SK-N-SH treated with all-trans-retinoic acid at 6 μM for 48 hours (cell line): ENCODE data around the gene ARHGAP44.

Experiments used
- ATAC-seq: fragments of 200-7000 bp; cut with Tn5 transposase; 3 replicates; pipeline ENCODE4 v1.9.1; 2020; ENCODE audit warnings: mild to moderate bottlenecking, moderate library complexity
- ARNTL ChIP-seq: fragments of 450-650 bp; formaldehyde crosslinking; IDR thresholded peaks from 2 replicates; pipeline ENCODE4 v1.5.0; 2020; ENCODE audit warnings: low read depth, mild to moderate bottlenecking, moderate library complexity, borderline replicate concordance
- BACH2 ChIP-seq: fragments of 250-450 bp; sonication (Bioruptor Pico); IDR thresholded peaks from 2 replicates; pipeline ENCODE4 v1.9.0; 2021; ENCODE audit warnings: mild to moderate bottlenecking, borderline replicate concordance
- CSDC2 ChIP-seq: fragments of 250-450 bp; sonication (Bioruptor Pico); IDR thresholded peaks from 2 replicates; pipeline ENCODE4 v1.5.0; 2020; ENCODE audit warnings: mild to moderate bottlenecking, moderate library complexity
- ESRRG ChIP-seq: fragments of 250-450 bp; sonication (Bioruptor Pico); IDR thresholded peaks from 2 replicates; pipeline ENCODE4 v1.6.1; 2021; ENCODE audit warnings: mild to moderate bottlenecking
- GLIS3 ChIP-seq: fragments of 250-450 bp; sonication (Bioruptor Pico); IDR thresholded peaks from 2 replicates; pipeline ENCODE4 v1.5.0; 2020; ENCODE audit warnings: mild to moderate bottlenecking, moderate library complexity
- ISL1 ChIP-seq: fragments of 250-450 bp; sonication (Bioruptor Pico); IDR thresholded peaks from 2 replicates; pipeline ENCODE4 v2.1.2; 2022; ENCODE audit warnings: mild to moderate bottlenecking, moderate library complexity
- OSR1 ChIP-seq: fragments of 250-450 bp; sonication (Bioruptor Pico); IDR thresholded peaks from 2 replicates; pipeline ENCODE4 v1.8.0; 2022; ENCODE audit warnings: moderate library complexity, mild to moderate bottlenecking, inconsistent platforms
- PPARA ChIP-seq: fragments of 250-450 bp; sonication (Bioruptor Pico); IDR thresholded peaks from 2 replicates; pipeline ENCODE4 v1.5.0; 2020; ENCODE audit warnings: mild to moderate bottlenecking, borderline replicate concordance
- RARB ChIP-seq: fragments of 250-450 bp; sonication (Bioruptor Pico); IDR thresholded peaks from 2 replicates; pipeline ENCODE4 v1.8.0; 2021; ENCODE audit warnings: mild to moderate bottlenecking, moderate library complexity
- SNAI2 ChIP-seq: fragments of 250-450 bp; sonication (Bioruptor Pico); IDR thresholded peaks from 2 replicates; pipeline ENCODE4 v1.5.0; 2020; ENCODE audit warnings: mild to moderate bottlenecking, moderate library complexity
- TCF4 ChIP-seq: fragments of 250-450 bp; sonication (Bioruptor Pico); IDR thresholded peaks from 2 replicates; pipeline ENCODE4 v1.8.0; 2021; ENCODE audit warnings: mild to moderate bottlenecking, moderate library complexity, borderline replicate concordance
- TOX ChIP-seq: fragments of 250-450 bp; sonication (Bioruptor Pico); IDR thresholded peaks from 2 replicates; pipeline ENCODE4 v1.8.0; 2021; ENCODE audit warnings: mild to moderate bottlenecking, moderate library complexity, borderline replicate concordance
- ZC3H10 ChIP-seq: fragments of 250-450 bp; sonication (Bioruptor Pico); IDR thresholded peaks from 2 replicates; pipeline ENCODE4 v1.5.1; 2021; ENCODE audit warnings: mild to moderate bottlenecking, moderate library complexity
- ZFP3 ChIP-seq: fragments of 250-450 bp; sonication (Bioruptor Pico); IDR thresholded peaks from 2 replicates; pipeline ENCODE4 v1.5.0; 2020; ENCODE audit warnings: mild to moderate bottlenecking, moderate library complexity
- ZFP30 ChIP-seq: fragments of 450-650 bp; formaldehyde crosslinking; IDR thresholded peaks from 2 replicates; pipeline ENCODE4 v1.5.0; 2022; ENCODE audit warnings: mild to moderate bottlenecking, moderate library complexity
- ZNF565 ChIP-seq: fragments of 450-650 bp; formaldehyde crosslinking; conservative IDR thresholded peaks from 2 replicates; pipeline ENCODE4 v1.5.0; 2020; ENCODE audit warnings: low read depth, mild to moderate bottlenecking, moderate library complexity
- ZNF70 ChIP-seq: fragments of 450-650 bp; formaldehyde crosslinking; IDR thresholded peaks from 2 replicates; pipeline ENCODE4 v1.5.0; 2020; ENCODE audit warnings: mild to moderate bottlenecking, moderate library complexity
- ZNF8 ChIP-seq: fragments of 450-650 bp; formaldehyde crosslinking; IDR thresholded peaks from 2 replicates; pipeline ENCODE4 v1.5.0; 2020; ENCODE audit warnings: mild to moderate bottlenecking, moderate library complexity
- TF ChIP-seq, protein P1 (sequence below): fragments of 250-450 bp; sonication (Bioruptor Pico); IDR thresholded peaks from 2 replicates; pipeline ENCODE4 v1.8.0; 2020; ENCODE audit warnings: mild to moderate bottlenecking, moderate library complexity, borderline replicate concordance
- TF ChIP-seq, protein P2 (sequence below): fragments of 250-450 bp; sonication (Bioruptor Pico); IDR thresholded peaks from 2 replicates; pipeline ENCODE4 v1.5.0; 2020; ENCODE audit warnings: mild to moderate bottlenecking, moderate library complexity
- TF ChIP-seq, protein P3 (sequence below): fragments of 250-450 bp; sonication (Bioruptor Pico); IDR thresholded peaks from 2 replicates; pipeline ENCODE4 v1.5.1; 2020; ENCODE audit warnings: low read depth, mild to moderate bottlenecking, moderate library complexity
- TF ChIP-seq, protein P4 (sequence below): fragments of 250-450 bp; sonication (Bioruptor Pico); IDR thresholded peaks from 2 replicates; pipeline ENCODE4 v1.5.1; 2021; ENCODE audit warnings: mild to moderate bottlenecking, moderate library complexity
- TF ChIP-seq, protein P5 (sequence below): fragments of 250-450 bp; sonication (Bioruptor Pico); IDR thresholded peaks from 2 replicates; pipeline ENCODE4 v1.8.0; 2021; ENCODE audit warnings: low read depth, mild to moderate bottlenecking, moderate library complexity, borderline replicate concordance

ARHGAP44 gene

DNA sequence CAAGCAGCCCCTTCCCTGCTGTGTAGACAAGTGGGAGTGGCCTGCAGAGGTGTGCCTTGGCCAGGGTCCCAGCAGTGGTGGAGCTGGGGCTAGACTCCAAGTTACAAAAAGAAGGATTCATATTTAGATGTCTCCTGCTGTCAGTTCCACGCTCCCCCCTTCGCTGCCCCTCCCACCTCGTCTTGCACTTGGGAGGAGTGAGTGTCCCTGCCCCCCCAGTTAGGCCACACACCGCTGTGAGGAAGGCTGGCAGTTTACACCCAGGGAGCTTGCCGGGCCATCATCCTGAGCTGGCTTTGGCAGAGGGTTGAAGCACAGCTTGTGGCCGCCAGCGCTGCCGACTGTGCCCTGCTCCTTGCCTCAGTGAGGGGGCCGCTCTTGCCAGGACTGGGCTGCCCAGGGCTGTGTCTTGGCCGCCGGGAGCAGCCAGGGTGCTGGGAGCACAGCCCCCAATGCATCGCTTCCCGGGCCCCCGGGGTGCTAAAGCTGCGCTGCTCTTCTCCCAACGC lies 184.3 kb downstream of the ARHGAP44 start:
- peak; percentile 47 for ATAC-seq
- TF ChIP-seq, protein P1, sequence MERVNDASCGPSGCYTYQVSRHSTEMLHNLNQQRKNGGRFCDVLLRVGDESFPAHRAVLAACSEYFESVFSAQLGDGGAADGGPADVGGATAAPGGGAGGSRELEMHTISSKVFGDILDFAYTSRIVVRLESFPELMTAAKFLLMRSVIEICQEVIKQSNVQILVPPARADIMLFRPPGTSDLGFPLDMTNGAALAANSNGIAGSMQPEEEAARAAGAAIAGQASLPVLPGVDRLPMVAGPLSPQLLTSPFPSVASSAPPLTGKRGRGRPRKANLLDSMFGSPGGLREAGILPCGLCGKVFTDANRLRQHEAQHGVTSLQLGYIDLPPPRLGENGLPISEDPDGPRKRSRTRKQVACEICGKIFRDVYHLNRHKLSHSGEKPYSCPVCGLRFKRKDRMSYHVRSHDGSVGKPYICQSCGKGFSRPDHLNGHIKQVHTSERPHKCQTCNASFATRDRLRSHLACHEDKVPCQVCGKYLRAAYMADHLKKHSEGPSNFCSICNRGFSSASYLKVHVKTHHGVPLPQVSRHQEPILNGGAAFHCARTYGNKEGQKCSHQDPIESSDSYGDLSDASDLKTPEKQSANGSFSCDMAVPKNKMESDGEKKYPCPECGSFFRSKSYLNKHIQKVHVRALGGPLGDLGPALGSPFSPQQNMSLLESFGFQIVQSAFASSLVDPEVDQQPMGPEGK (CRISPR knock-in tag) = no peak
- no peak for TF ChIP-seq ZC3H10 (CRISPR knock-in tag)
- TF ChIP-seq ZNF70 (CRISPR knock-in tag) = no peak
- TF ChIP-seq TOX = no peak
- TF ChIP-seq BACH2 = no peak
- TF ChIP-seq, protein P2, sequence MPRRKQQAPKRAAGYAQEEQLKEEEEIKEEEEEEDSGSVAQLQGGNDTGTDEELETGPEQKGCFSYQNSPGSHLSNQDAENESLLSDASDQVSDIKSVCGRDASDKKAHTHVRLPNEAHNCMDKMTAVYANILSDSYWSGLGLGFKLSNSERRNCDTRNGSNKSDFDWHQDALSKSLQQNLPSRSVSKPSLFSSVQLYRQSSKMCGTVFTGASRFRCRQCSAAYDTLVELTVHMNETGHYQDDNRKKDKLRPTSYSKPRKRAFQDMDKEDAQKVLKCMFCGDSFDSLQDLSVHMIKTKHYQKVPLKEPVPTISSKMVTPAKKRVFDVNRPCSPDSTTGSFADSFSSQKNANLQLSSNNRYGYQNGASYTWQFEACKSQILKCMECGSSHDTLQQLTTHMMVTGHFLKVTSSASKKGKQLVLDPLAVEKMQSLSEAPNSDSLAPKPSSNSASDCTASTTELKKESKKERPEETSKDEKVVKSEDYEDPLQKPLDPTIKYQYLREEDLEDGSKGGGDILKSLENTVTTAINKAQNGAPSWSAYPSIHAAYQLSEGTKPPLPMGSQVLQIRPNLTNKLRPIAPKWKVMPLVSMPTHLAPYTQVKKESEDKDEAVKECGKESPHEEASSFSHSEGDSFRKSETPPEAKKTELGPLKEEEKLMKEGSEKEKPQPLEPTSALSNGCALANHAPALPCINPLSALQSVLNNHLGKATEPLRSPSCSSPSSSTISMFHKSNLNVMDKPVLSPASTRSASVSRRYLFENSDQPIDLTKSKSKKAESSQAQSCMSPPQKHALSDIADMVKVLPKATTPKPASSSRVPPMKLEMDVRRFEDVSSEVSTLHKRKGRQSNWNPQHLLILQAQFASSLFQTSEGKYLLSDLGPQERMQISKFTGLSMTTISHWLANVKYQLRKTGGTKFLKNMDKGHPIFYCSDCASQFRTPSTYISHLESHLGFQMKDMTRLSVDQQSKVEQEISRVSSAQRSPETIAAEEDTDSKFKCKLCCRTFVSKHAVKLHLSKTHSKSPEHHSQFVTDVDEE (CRISPR knock-in tag) = no peak
- TF ChIP-seq ZFP30 (CRISPR knock-in tag) = no peak
- TF ChIP-seq ZNF8 (CRISPR knock-in tag) = no peak
- no peak for TF ChIP-seq ISL1 (CRISPR knock-in tag)
- TF ChIP-seq, protein P3, sequence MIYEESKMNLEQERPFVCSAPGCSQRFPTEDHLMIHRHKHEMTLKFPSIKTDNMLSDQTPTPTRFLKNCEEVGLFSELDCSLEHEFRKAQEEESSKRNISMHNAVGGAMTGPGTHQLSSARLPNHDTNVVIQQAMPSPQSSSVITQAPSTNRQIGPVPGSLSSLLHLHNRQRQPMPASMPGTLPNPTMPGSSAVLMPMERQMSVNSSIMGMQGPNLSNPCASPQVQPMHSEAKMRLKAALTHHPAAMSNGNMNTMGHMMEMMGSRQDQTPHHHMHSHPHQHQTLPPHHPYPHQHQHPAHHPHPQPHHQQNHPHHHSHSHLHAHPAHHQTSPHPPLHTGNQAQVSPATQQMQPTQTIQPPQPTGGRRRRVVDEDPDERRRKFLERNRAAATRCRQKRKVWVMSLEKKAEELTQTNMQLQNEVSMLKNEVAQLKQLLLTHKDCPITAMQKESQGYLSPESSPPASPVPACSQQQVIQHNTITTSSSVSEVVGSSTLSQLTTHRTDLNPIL (CRISPR knock-in tag) = no peak
- TF ChIP-seq TCF4 (CRISPR knock-in tag) = no peak
- TF ChIP-seq ESRRG (CRISPR knock-in tag) = no peak
- no peak for TF ChIP-seq ZNF565 (CRISPR knock-in tag)
- TF ChIP-seq, protein P4, sequence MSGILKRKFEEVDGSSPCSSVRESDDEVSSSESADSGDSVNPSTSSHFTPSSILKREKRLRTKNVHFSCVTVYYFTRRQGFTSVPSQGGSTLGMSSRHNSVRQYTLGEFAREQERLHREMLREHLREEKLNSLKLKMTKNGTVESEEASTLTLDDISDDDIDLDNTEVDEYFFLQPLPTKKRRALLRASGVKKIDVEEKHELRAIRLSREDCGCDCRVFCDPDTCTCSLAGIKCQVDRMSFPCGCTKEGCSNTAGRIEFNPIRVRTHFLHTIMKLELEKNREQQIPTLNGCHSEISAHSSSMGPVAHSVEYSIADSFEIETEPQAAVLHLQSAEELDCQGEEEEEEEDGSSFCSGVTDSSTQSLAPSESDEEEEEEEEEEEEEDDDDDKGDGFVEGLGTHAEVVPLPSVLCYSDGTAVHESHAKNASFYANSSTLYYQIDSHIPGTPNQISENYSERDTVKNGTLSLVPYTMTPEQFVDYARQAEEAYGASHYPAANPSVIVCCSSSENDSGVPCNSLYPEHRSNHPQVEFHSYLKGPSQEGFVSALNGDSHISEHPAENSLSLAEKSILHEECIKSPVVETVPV (CRISPR knock-in tag) = no peak
- TF ChIP-seq ARNTL (CRISPR knock-in tag) = no peak
- TF ChIP-seq, protein P5, sequence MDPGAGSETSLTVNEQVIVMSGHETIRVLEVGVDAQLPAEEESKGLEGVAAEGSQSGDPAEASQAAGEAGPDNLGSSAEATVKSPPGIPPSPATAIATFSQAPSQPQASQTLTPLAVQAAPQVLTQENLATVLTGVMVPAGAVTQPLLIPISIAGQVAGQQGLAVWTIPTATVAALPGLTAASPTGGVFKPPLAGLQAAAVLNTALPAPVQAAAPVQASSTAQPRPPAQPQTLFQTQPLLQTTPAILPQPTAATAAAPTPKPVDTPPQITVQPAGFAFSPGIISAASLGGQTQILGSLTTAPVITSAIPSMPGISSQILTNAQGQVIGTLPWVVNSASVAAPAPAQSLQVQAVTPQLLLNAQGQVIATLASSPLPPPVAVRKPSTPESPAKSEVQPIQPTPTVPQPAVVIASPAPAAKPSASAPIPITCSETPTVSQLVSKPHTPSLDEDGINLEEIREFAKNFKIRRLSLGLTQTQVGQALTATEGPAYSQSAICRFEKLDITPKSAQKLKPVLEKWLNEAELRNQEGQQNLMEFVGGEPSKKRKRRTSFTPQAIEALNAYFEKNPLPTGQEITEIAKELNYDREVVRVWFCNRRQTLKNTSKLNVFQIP = no peak
- TF ChIP-seq OSR1 (CRISPR knock-in tag) = no peak
- TF ChIP-seq SNAI2 (CRISPR knock-in tag) = no peak
- no peak for TF ChIP-seq PPARA (CRISPR knock-in tag)
- TF ChIP-seq CSDC2 = no peak

DNA sequence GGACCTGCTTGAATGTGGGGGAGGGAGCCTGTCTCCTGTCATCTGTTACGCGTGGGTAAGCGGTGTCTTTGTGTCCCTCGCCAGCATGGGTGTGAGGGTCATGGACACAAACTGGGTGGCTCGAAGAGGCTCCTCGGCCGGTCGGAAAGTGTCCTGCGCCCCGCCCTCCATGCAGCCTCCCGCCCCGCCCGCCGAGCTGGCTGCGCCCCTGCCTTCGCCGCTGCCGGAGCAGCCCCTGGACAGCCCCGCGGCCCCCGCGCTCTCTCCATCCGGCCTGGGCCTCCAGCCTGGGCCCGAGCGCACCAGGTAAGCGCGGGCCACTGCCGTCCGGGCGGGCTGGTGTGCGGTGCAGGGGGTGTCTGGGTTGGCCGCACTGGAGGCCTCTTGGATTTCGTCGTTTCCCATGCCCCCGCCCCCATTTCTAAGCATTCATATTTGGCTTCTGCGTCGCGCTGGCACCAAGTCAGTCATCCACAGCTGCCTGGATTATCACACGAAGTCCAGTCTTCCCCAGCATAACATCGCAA lies 184.8 kb downstream of the ARHGAP44 start:
- TF ChIP-seq ZC3H10 (CRISPR knock-in tag) (no peak), ZFP3 (CRISPR knock-in tag) (no peak), ZNF8 (CRISPR knock-in tag) (no peak), BACH2 (no peak)
- ATAC-seq = peak; percentile 40

DNA sequence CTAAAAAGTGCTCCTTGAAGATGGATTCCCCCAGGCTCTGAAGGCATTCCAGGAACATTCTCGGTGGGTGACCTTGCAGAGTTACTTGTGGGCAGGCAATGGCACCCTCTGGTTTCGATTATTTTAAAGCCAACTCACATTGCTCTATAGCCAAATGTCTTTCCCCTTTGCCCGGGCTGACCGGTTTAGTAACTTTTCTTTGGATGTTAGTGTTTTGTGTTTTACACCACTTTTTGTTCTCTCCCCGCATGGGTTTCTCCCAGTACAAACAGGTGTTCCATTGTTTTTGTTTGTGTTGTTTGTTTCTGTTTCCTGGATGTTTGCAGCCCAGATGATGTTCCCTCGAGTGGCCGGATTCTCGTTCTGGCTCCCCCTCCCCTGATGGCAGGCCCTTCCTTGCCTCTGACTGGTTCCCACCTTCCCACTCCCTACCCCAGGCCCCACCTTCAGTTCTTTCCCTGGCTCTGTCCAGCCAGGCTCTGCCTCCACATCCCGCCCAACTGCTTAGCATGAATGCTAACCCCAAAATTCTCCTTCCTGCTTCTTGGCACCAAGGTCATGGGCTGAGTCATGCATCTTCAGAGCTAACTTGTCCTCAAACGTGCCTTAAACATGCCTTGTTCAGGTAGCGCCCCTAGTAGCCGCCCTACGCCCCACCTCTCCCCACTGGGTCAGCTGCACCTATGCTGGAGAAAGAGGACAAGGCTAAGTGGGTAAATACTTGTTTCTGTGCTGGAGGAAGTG lies 187.9 kb downstream of the ARHGAP44 start:
- ATAC-seq = no peak
- TF ChIP-seq ZNF70 (CRISPR knock-in tag) (no peak), BACH2 (no peak), TOX (no peak), PPARA (CRISPR knock-in tag) (no peak), RARB (no peak), ZC3H10 (CRISPR knock-in tag) (no peak), GLIS3 (no peak), TCF4 (CRISPR knock-in tag) (no peak)
- TF ChIP-seq, protein P4 (CRISPR knock-in tag) = no peak
- TF ChIP-seq, protein P1 (CRISPR knock-in tag) = no peak
- TF ChIP-seq, protein P3 (CRISPR knock-in tag) = no peak
